Measurements from ENCODE around the gene KLHL29. TPM values are rescaled to one million over a fixed set of nuclear protein-coding genes. Genes with fewer than 3 reads are reported as not detected.

The KLHL29 gene
- total RNA-seq, 1 donor from 2014 or later: 5.5 TPM

GRCh38 chr2:23523373-23524260 is 138.6 kb downstream of the KLHL29 start:
- Mint-ChIP-seq H3K4me3 (ENCODE audit: unreplicated experiment) (no peak overlapping the region), H3K36me3 (ENCODE audit: low read depth, unreplicated experiment) (peaks cover 6% of the 10 kb centered on the region), H3K27ac (ENCODE audit: unreplicated experiment) (no peak overlapping the region), H3K27me3 (ENCODE audit: low read depth, unreplicated experiment) (peaks cover 80% of the 10 kb centered on the region), H3K9me3 (ENCODE audit: unreplicated experiment) (no peaks in the 10 kb centered on the region), H3K4me1 (ENCODE audit: low read depth, unreplicated experiment) (peaks cover 15% of the 10 kb centered on the region)
- H3K79me2 ChIP-seq (ENCODE audit: insufficient read depth, low read length): no peaks in the 10 kb centered on the region
- TF ChIP-seq CTCF (IDR thresholded peaks at IDR 0.05; ENCODE audit: insufficient read depth, low read depth, low read length) (no peak), EZH2 (IDR thresholded peaks at IDR 0.05; ENCODE audit: insufficient read depth, low read length) (no peak)
- H3K4me2 ChIP-seq (ENCODE audit: low read length): peak overlapping the region; percentile 45
- H2AFZ ChIP-seq (ENCODE audit: low read depth, low read length): peak overlapping the region; percentile 47
- H3K36me3 ChIP-seq (ENCODE audit: insufficient read depth, low read length): no peaks in the 10 kb centered on the region
- no peak overlapping the region for H3K9ac ChIP-seq (ENCODE audit: low read length)
- H3K27ac ChIP-seq (ENCODE audit: low read depth, low read length): no peak overlapping the region
- DNase-seq (ENCODE audit: low read depth) (peak; percentile 20), FAIRE-seq (no peak)
- H3K4me3 ChIP-seq (ENCODE audit: insufficient read depth, low read depth, low read length): no peak overlapping the region
- H4K20me1 ChIP-seq (ENCODE audit: insufficient read depth, low read length): no peaks in the 10 kb centered on the region
- peaks cover 7% of the 10 kb centered on the region for H3K4me1 ChIP-seq (ENCODE audit: insufficient read depth, low read length)
- no peaks in the 10 kb centered on the region for H3K9me3 ChIP-seq (ENCODE audit: insufficient read depth, low read depth, low read length)
- H3K27me3 ChIP-seq (ENCODE audit: insufficient read depth, low read length): no peaks in the 10 kb centered on the region

- TF ChIP-seq CTCF (IDR thresholded peaks at IDR 0.05; ENCODE audit: insufficient read depth, low read depth, low read length) (no peak), EZH2 (IDR thresholded peaks at IDR 0.05; ENCODE audit: insufficient read depth, low read length) (no peak)
- peaks cover 6% of the 10 kb centered on the region for H3K36me3 Mint-ChIP-seq (ENCODE audit: low read depth, unreplicated experiment)
Observed at GRCh38 chr2:23524261-23524706, 139.3 kb downstream of the KLHL29 start.

More at GRCh38 chr2:23524261-23524706, 139.3 kb downstream of the KLHL29 start:
- H3K4me2 ChIP-seq (ENCODE audit: low read length): peak overlapping the region; percentile 45
- H3K4me3 ChIP-seq (ENCODE audit: insufficient read depth, low read depth, low read length): no peak overlapping the region
- H2AFZ ChIP-seq (ENCODE audit: low read depth, low read length): peak overlapping the region; percentile 47
- H3K9me3 Mint-ChIP-seq (ENCODE audit: unreplicated experiment): no peaks in the 10 kb centered on the region
- H3K9ac ChIP-seq (ENCODE audit: low read length): no peak overlapping the region
- H3K27ac ChIP-seq (ENCODE audit: low read depth, low read length): no peak overlapping the region
- no peaks in the 10 kb centered on the region for H3K36me3 ChIP-seq (ENCODE audit: insufficient read depth, low read length)
- no peaks in the 10 kb centered on the region for H4K20me1 ChIP-seq (ENCODE audit: insufficient read depth, low read length)
- no peaks in the 10 kb centered on the region for H3K79me2 ChIP-seq (ENCODE audit: insufficient read depth, low read length)
- H3K9me3 ChIP-seq (ENCODE audit: insufficient read depth, low read depth, low read length): no peaks in the 10 kb centered on the region
- FAIRE-seq (no peak), DNase-seq (ENCODE audit: low read depth) (peak; percentile 54)
- no peaks in the 10 kb centered on the region for H3K27me3 ChIP-seq (ENCODE audit: insufficient read depth, low read length)
- H3K4me1 Mint-ChIP-seq (ENCODE audit: low read depth, unreplicated experiment): peaks cover 15% of the 10 kb centered on the region
- peaks cover 7% of the 10 kb centered on the region for H3K4me1 ChIP-seq (ENCODE audit: insufficient read depth, low read length)
- H3K27ac Mint-ChIP-seq (ENCODE audit: unreplicated experiment): no peak overlapping the region
- no peak overlapping the region for H3K4me3 Mint-ChIP-seq (ENCODE audit: unreplicated experiment)
- peaks cover 81% of the 10 kb centered on the region for H3K27me3 Mint-ChIP-seq (ENCODE audit: low read depth, unreplicated experiment)
